GM18519 (cell line): ENCODE measurements around the gene MS4A15.
"Not testable (repeated sequence)": the region's sequence is repeated elsewhere in the genome, so short reads cannot be mapped to it uniquely, and the experiment has no call there.

ENCODE experiments used
- ATAC-seq: cut with Tn5 transposase; IDR thresholded peaks from one replicate; pipeline ENCODE4 v1.9.1; 2021; ENCODE audit warnings: mild to moderate bottlenecking, moderate library complexity; ENCODE audit not compliant: unreplicated experiment, low FRiP score

The MS4A15 gene

GRCh38 chr11:60756307-60757032 is at the start of gene MS4A15:
Gene MS4A15, plus strand, starts transcription at chr11:60756867. Its CDS starts 6,867 bp downstream, at chr11:60763734.
- no peak for ATAC-seq

GRCh38 chr11:60706931-60707330 is 49.7 kb upstream of the MS4A15 start:
- no peak for ATAC-seq

- ATAC-seq = no peak
These were observed 46.2 kb upstream of the MS4A15 start for GRCh38 chr11:60710482-60710881.

GRCh38 chr11:60711276-60711675 is 45.4 kb upstream of the MS4A15 start:
- ATAC-seq = no peak

- ATAC-seq = not testable (repeated sequence)
These were observed 43.2 kb upstream of the MS4A15 start for GRCh38 chr11:60713423-60713822.

- no peak for ATAC-seq
These were observed 38.7 kb upstream of the MS4A15 start for GRCh38 chr11:60717956-60718355.

- no peak for ATAC-seq
These were observed 37.9 kb upstream of the MS4A15 start for GRCh38 chr11:60718524-60719316.

GRCh38 chr11:60719391-60719790 is 37.3 kb upstream of the MS4A15 start:
- ATAC-seq = no peak

- ATAC-seq = no peak
These were observed 36.2 kb upstream of the MS4A15 start for GRCh38 chr11:60720460-60720859.

- ATAC-seq = no peak
These were observed 32.2 kb upstream of the MS4A15 start, which contains the start of gene MS4A18 for GRCh38 chr11:60724420-60724819. Gene MS4A18, plus strand, starts transcription at chr11:60724720.

- ATAC-seq = no peak
These were observed 31.1 kb upstream of the MS4A15 start for GRCh38 chr11:60725592-60725991.

- ATAC-seq = no peak
These were observed 25.1 kb upstream of the MS4A15 start for GRCh38 chr11:60731586-60731985.

GRCh38 chr11:60734279-60734678 is 22.4 kb upstream of the MS4A15 start:
- no peak for ATAC-seq

- no peak for ATAC-seq
These were observed 17.6 kb upstream of the MS4A15 start for GRCh38 chr11:60739114-60739513.

GRCh38 chr11:60740573-60740972 is 16.1 kb upstream of the MS4A15 start:
- no peak for ATAC-seq

- no peak for ATAC-seq
These were observed 15.2 kb upstream of the MS4A15 start for GRCh38 chr11:60741421-60741820.

- ATAC-seq = no peak
These were observed 13.6 kb upstream of the MS4A15 start for GRCh38 chr11:60743058-60743457.

GRCh38 chr11:60744114-60744513 is 12.6 kb upstream of the MS4A15 start:
- no peak for ATAC-seq

- ATAC-seq = no peak
These were observed 9.3 kb upstream of the MS4A15 start for GRCh38 chr11:60747359-60747873.

- no peak for ATAC-seq
These were observed 8.4 kb upstream of the MS4A15 start for GRCh38 chr11:60748225-60748624.

GRCh38 chr11:60748821-60749220 is 7.8 kb upstream of the MS4A15 start:
- ATAC-seq = no peak

- ATAC-seq = no peak
These were observed 5.8 kb upstream of the MS4A15 start for GRCh38 chr11:60750911-60751310.
